SK-N-MC (cell line): ENCODE measurements around the gene SRRT.

Experiments
- FOXP2 ChIP-seq: optimal IDR thresholded peaks from 2 replicates; pipeline ENCODE3; 2011; ENCODE audit warnings: mild to moderate bottlenecking, moderate library complexity; ENCODE audit not compliant: insufficient read depth; ENCODE audit errors: extremely low read length, control extremely low read depth
- POLR2AphosphoS5 ChIP-seq: IDR thresholded peaks from 2 replicates; pipeline ENCODE4 v1.6.1; 2012; ENCODE audit warnings: mild to moderate bottlenecking, low read depth, low read length, borderline replicate concordance

DNA sequence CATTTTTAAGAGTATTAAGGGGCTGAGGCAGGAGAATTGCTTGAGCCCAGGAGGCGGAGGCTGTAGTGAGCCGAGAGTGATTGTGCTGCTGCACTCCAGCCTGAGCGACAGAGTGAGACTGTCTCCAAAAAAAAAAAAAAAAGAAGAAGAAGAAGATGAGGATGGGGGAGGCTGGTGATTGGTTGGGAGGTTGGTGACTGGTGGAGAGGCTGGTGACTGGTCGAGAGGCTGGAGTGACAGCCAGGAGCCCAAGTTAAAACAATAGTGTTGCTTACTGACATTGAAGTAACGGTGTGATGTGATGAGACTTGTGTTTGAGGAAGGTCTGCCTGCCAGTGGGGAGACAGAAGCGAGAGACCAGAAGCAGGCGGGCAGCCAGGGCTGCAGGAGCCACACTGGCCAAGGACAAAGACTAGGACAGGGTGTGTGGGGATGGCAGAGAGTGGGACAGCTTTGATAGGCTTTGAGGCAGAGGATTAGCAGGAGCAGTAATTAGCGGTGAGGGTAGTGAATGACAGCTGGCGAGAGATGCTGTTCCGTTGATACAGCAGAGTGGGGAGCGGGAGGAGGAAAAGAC lies 4.9 kb downstream of the SRRT start:
- TF ChIP-seq FOXP2, result no peak
- no peak for TF ChIP-seq POLR2AphosphoS5
